GM21526 (cell line): ENCODE results near the gene PRSS33.

Source experiments
- ATAC-seq: cut with Tn5 transposase; IDR thresholded peaks from one replicate; pipeline ENCODE4 v1.9.1; 2021; ENCODE audit warnings: moderate library complexity; ENCODE audit not compliant: unreplicated experiment, low FRiP score

The PRSS33 gene

GRCh38 chr16:2803545-2804195 lies 16.3 kb upstream of the PRSS33 start:
- ATAC-seq: no peak

DNA sequence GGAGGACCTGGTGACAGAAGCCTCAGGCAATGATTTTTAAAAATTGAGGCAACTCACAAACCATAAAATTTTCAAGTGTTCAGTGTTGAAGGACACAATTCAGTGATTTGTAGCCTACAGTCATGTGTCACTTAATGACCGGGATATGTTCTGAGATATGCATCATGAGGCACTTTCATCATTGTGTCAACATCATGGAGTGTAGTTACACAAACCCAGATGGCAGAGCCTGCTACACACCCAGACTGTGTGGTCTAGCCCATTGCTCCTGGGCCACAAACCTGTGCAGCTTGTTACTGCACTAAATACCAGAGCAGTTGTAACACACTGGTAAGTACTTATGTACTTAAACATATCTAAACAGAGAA lies 12.5 kb upstream of the PRSS33 start:
- ATAC-seq: no peak

- no peak for ATAC-seq
Measured at GRCh38 chr16:2799205-2799858, 12.0 kb upstream of the PRSS33 start.

- ATAC-seq: no peak
Measured at GRCh38 chr16:2798723-2799204, 11.4 kb upstream of the PRSS33 start.

DNA sequence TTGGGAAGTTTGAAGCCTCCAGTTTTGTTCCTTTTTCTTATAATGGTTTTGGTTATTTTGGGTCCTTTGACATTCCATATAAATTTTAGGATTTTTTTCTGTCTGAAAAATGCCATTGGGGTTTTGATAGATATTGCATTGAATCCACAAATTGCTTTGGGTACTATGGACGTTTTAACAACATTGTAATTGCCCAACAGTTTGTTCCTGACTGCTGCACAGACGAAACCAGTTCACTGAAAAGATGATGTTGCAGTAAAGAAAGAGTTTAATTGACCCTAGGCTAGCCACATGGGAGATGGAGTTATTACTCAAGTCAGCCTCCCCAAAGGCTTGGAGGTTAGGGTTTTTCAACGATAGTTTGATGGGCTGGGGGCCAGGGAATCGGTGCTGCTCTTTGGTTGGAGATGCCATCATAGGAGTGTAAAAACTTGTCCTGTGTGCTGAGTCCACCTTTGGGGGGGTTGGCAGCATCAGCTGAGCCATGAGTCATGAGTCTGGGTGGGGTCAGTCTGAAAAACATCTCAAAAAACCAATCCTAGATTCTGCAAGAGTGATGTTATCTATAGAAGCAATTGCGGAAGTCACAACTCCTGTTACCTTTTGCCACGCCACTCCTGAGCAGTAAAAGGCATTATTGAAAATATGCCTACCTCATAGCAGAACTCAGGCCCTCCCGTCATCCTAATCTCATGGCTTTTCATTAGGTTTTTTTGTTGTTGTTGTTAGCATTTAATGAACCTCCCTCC lies 8.2 kb upstream of the PRSS33 start:
- ATAC-seq: no peak

DNA sequence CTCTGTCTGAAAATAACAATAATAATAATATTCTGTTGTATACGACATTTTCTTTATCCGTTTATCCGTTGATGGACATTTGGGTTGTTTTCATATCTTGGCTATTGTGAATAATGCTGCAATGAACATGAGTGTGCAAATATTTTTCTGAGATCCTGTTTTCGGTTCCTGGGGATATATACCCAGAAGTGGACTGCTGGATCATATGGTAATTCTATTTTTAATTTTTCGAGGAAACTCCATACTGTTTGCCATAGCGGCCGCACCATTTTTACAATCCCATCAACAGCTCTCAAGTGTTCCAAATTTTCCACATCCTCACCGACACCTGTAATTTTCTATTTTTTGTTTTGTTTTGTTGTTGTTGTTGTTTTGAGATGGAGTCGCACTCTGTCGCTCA lies 5.6 kb upstream of the PRSS33 start:
- ATAC-seq: no peak

GRCh38 chr16:2791174-2791573 lies 3.8 kb upstream of the PRSS33 start:
- ATAC-seq: no peak

DNA sequence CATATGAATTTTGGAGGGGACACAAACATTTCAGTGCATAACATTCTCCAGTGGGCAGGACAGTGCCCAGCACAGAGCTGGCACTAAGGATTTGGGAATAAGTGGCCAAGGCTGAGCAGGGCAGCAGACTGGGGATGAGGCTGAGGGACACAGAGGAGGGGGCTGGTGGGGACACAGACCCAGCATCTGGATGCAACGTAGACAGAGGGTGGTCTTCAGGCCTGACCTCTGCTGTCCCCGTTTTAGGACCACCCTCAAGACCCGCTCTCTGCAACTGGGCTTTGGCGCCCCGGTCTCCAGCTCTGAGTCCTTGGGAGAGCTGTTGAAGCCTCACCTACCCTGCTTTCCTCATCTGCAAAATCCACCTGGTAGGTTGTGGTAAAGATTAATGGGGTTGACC lies 3.3 kb upstream of the PRSS33 start:
- no peak for ATAC-seq

GRCh38 chr16:2787961-2788360 lies 601 bp upstream of the PRSS33 start:
- ATAC-seq: no peak

- no peak for ATAC-seq
Measured at GRCh38 chr16:2786826-2787151, 571 bp downstream of the PRSS33 start.

DNA sequence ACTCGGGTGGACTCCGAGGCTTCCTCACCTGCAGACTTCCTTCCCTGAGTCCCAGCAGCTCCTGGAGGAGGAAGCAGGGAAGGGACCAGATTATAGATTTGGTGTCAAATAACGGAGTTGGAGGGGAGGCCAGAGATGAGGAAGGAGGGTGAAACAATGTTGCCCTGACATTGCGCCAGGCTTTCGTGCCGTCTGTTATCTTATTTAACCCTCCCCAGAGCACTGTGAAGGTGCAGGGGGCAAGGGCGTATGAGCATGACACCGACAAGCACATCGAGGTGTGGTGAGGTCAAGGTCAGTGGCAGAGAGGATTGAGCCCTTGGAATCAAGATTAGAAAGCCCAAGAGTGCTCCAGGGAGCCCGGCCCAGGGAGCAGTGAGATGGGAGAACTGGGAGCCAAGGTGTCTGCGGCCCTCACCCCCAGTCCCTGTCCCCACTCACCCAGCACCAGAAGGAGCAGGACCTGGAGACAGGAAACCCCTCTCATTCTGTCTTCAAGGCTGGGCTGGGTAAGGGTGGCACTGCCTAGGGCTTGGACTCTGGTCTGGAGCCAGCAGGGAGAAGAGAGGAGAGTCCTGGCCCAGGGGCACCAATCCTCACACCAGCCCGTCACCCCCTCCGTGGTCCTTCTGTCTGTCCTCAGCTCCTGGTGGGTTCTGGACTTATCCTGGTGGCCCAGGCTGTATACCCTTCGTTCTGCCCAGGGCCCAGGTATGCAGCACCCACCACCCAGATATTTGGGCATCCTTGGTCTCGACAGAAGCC lies 1.1 kb downstream of the PRSS33 start:
- no peak for ATAC-seq

GRCh38 chr16:2785101-2785991 lies 2.0 kb downstream of the PRSS33 start:
- ATAC-seq: no peak

- no peak for ATAC-seq
Measured at GRCh38 chr16:2784358-2785100, 2.8 kb downstream of the PRSS33 start.

GRCh38 chr16:2783581-2784357 lies 3.6 kb downstream of the PRSS33 start:
- no peak for ATAC-seq

DNA sequence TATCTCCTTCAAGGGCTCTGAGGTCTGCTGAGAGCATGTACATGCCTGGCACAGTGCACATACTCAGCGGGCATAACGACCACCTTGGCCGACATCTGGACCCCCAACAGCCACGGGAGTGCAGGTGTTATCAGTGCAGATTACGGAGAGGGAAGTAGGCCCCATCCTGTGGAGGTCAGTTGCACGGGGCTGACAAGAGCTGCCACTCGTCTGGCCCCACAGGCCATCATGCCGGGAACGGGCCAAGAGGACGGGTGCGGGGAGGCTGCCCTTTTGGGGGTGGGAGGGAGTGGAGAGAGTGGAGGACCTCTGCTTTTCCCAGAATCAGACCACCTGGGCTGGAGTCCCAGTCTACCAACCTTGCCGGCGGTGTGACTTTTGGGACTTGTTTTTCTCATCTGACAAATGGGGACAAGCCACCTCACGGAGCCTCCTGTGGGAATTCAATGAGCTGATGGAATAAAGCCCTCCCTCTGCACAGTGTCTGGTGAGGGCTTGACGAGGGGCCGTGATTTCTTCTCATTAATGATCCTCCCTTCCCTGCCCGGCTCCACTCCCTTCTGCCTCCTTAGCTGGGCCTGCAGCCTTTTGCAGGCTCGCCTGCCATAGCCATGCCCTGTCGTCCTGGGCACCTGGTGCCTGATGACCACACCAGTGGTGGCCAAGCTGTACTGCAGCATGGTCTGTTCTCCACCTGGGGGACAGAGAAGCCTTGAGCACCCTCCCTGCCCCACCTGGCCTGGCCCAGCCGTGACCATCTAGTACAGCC lies 4.6 kb downstream of the PRSS33 start:
- ATAC-seq: no peak

- no peak for ATAC-seq
Measured at GRCh38 chr16:2779978-2780898, 7.1 kb downstream of the PRSS33 start.
